Dermis lymphatic vessel endothelial cell (primary cell): ENCODE measurements around the gene LEPR. TPM values are rescaled to one million over a fixed set of nuclear protein-coding genes. Genes with fewer than 3 reads are reported as not detected.

ENCODE experiments used
- total RNA-seq: library from RNA; depleted of rRNA; stranded (reverse); fragments of >200 nt; gene quantifications from 2 replicates; pipeline ENCODE4 v1.2.1, GENCODE V29; 2014

Gene LEPR
- 28.2 and 92.5 TPM in 2 replicates for total RNA-seq

GRCh38 chr1:65420590-65421350 lies at the start of gene LEPR, which contains the start of gene LEPROT:
Gene LEPR, plus strand, starts transcription at chr1:65420668. Its CDS starts 144,898 bp downstream, at chr1:65565566.
Gene LEPROT, plus strand, starts transcription at chr1:65420668. Its CDS starts 57 bp downstream, at chr1:65420725.

Other genes with a start within 250 kb of the LEPR start
- 3.5 and 5.3 TPM in 2 replicates for gene DNAJC6, start 111.1 kb upstream of the LEPR start, total RNA-seq
- gene LEPROT, start within 50 bp of the LEPR start, total RNA-seq = 72.3 and 98.9 TPM in 2 replicates